Stimulated activated CD4-positive, alpha-beta T cell treated with anti-CD3 and anti-CD28 coated beads, Interleukin-4, amount 100 ng/mL, for 4 hours (primary cell): Measurements from ENCODE around the gene TAF3.
"Not testable (repeated sequence)": the region's sequence is repeated elsewhere in the genome, so short reads cannot be mapped to it uniquely, and the experiment has no call there.

Experiments
- DNase-seq, 2 experiments: peaks; one replicate each; pipeline ENCODE4 v3.0.0-alpha.2; 2020

The TAF3 gene

GRCh38 chr10:7972367-7972766, 154.1 kb downstream of the TAF3 start:
- DNase-seq, result no peak

DNA sequence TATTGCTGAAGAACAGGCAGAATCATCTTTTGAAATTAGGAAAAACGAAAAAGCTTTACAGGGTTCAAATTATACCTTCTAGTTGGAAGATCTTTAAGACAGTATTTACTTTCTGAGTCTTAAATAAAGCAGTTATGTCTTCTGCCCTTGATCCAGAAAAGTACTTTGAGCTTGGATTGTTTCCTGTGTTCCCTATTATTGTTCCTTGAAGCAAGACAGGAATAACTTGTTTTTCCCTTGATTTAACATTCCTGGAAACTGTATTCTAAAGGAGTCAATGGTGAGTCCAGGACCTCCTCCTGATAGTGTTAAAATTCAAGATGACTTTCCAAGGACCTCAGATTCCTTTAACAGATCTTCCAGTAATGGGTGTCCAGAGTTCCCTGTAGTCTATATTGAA, 161.9 kb downstream of the TAF3 start:
- DNase-seq, result no peak

DNA sequence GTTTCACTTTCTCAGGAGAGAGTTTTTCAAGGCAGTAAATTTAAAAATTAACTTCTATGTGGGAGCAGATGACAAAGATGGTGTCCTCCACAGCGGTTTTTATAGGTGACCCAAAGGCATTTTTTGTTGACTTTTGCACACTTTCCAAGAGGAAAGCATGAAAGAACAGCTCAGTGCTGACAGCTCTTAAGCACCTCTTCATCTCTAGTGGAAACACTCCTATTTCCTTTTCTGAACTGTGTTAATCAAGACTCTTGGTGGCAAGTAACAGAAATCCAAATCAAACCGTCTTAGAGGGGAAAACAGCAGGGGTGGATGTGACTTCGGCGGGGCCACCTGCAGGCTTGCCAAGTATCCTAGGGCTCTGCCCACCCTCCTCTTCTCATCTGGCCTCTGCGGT, 164.4 kb downstream of the TAF3 start:
- no peak for DNase-seq

DNA sequence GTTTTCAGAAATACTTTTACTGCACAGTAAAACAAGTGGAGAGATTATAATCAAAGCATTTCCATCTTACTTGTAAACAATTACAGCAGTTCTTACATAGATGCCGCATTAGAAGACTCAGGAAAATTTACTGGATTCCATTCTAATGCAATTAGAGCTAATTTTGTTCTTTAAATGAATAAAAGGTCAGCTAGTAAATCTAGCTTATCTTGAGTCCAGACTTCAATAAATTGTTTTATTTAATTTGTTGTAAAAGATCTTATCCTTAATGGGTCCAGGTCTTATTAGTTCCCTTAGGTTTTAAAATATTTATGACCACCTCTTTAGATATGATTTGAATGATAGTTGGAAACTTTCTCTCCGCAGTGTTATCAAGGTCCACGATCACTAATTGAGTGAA, 166.0 kb downstream of the TAF3 start:
- no peak for DNase-seq

GRCh38 chr10:7984896-7985295, 166.6 kb downstream of the TAF3 start:
- DNase-seq, result no peak

- DNase-seq, result no peak
Measured at GRCh38 chr10:7986851-7987250, 168.5 kb downstream of the TAF3 start.

GRCh38 chr10:7988989-7989388, 170.7 kb downstream of the TAF3 start:
- DNase-seq, result no peak

DNA sequence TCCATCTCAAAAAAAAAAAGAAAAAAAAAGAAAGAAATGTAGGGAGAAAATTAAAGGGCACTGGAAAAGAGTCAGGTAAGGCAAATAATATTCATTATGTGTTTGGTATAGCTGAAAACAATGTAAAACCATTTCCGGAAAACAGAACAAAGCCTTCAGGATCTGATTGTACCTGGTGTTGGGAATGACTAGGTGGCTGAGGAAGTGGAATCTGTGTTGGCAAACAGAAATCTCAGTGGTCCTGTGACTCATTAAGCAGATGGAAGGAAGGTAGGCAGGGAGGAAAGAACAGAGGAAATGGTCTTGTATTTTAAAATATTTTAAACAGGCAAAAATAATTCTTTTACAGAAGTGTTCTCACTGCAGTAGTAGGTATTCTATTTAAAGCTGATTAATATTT, 180.5 kb downstream of the TAF3 start:
- no peak for DNase-seq

GRCh38 chr10:8004469-8005000, 186.2 kb downstream of the TAF3 start:
- DNase-seq, result no peak

DNA sequence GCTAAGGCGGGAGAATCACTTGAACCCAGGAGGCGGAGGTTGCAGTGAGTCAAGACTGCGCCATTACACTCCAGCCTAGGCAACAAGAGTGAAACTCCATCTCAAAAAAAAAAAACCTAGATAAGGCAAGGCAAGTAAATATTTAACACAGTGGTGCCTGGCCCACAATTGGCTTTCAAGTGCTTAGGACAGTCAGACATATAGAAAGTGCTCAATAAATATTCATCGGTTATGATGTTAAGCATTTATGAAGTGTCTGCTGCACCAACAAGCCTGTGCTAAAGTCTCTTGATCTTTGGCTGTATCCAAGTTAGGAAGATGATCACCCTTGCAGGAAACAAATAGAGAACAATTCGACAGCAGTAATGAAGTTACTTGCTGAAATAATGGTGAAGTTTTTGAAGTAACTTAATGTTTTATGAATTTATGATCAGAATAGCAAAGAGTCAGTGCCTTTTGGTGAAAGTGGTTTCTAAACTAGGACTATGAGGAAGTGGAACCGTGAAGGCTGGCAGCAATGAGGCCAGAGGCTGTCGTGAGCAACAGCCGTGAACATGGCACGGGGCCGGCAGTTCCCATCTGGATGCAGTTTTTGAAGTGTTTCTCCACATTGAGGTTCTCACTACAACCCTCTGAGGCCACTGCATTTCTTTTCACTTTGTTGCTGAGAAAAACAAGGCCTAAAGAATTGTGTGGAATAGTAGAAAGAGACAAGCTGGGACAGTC, 188.1 kb downstream of the TAF3 start:
- DNase-seq, result no peak

DNA sequence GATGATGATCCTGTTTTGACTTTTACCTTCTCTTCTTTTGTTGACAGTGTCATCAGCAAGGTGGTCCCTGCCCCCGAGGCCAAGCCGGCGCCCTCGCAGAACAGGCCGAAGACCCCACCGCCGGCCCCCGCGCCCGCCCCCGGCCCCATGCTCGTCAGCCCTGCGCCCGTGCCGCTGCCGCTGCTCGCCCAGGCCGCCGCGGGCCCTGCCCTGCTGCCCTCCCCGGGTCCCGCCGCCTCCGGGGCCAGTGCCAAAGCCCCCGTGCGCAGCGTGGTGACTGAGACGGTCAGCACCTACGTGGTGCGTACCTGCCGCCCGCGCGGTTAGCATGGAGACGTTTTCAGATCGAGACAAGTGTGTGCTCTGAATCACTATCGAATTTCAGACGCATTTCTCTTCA, 190.7 kb downstream of the TAF3 start:
- DNase-seq, result no peak

- DNase-seq, result no peak
Measured at GRCh38 chr10:8013006-8013405, 194.7 kb downstream of the TAF3 start.

DNA sequence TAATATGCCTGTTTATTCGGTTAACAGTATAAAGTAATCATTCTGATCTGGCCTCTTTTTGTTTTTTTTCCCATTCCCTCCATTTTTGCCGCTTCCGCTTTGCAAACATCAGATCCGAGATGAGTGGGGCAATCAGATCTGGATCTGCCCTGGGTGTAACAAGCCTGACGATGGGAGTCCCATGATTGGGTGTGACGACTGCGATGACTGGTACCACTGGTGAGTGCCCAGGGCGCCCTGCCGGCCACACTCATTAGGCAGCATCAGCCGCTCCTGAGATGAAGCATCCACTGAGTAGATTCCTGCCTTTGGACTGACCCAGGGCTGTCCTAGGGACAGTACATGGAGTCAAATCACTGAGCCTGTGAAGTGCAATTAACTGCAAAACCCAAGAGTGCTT, 195.3 kb downstream of the TAF3 start:
- no peak for DNase-seq

- DNase-seq, result no peak
Measured at GRCh38 chr10:8014649-8015048, 196.3 kb downstream of the TAF3 start.

DNA sequence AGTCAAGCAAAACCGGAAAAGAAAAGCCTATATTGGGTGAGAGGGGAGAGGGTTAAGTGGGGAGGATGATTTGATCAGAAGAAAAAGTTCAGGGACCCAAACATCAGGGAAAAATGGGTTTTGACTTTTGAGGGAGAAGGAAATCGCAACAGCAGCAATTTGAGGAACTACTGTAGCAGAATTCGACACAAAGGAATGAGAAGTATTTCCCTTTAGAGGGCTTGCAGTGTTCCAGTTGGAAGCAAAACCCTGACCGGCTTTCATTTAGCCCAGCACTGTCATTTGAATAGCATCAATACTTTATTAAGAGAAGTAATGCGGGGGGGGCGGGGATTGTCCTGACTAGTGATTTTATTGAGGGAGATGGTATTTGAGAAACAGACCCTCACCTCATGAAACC, 199.0 kb downstream of the TAF3 start:
- DNase-seq, result no peak

DNA sequence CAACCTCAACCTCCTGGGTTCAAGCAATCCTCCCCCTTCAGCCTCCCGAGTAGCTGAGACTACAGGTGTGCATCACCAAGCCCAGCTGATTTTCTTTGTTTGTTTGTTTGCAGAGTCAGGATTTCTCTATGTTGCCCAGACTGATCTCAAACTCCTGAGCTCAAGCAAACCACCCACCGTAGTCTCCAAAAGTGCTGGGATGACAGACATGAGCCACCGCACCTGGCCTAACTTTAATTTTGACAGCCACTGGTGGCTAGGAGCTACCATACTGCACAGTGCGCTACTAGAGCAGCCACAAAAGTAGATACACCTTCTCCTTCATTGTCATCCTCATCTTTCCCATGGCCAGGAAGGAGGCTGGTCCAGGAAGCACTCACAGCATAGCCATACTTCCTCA, 205.0 kb downstream of the TAF3 start:
- DNase-seq, result no peak

DNA sequence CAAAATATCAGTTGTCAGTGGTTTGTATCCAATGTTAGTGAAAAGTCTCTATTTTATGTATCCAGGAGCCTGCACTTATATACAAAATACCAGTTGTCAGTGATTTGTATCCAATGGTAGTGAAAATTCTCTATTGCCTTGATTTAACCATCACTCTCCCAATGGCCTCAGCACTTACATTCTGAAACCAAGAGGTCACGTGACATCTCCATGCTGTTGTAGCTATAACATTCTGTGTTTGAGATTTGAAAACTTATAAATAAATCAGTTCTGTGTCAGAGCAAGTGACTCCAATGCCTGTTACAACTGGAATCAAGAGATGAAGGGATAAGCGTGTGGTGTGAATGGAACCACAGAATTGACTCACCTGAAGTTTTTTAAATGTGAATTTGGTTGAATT, 205.5 kb downstream of the TAF3 start:
- DNase-seq, result no peak

DNA sequence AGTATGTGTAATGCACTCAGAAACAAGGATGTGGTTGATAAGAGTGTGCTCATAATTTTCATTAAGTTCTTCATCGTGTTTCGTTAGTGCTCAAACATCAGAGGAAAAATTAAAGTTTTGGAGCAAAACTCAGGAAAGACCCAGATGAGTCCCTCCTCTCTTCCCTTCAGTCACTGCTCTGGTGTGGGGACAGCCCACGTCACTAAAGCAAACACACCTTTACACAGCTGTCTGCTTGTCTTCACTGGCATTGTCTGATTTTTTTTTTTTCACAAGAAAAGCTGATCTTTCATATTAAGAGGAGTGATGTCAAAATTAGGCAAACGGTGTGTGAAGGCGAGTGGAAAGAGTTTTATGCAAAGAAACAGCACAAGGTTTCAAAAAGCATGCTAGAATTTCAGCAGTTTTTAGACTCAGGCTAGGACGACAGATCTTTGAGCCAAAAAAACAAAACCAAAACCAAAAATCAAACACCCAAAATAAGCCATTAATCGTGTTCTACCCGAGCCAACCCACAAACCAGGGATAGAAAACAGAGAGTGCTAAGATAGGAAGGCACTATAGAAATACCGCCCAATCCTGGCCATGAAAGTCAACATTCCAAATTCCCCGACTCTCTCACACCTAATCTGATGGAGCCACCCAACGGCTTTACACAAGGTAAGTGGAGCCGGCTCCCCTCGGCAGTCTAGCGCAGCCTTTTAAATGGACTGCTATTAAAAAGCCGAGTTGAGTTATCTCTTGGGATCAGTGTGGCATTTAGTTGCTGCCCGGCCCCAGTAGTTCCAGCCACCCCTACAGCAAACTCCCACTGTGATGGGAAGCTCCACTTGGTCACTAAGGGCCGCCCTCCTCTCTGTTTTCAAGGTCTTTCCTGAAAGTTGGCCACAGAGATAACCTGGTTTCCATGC, 208.3 kb downstream of the TAF3 start:
- no peak for DNase-seq

GRCh38 chr10:8031211-8031610, 212.9 kb downstream of the TAF3 start:
- DNase-seq, result not testable (repeated sequence)

DNA sequence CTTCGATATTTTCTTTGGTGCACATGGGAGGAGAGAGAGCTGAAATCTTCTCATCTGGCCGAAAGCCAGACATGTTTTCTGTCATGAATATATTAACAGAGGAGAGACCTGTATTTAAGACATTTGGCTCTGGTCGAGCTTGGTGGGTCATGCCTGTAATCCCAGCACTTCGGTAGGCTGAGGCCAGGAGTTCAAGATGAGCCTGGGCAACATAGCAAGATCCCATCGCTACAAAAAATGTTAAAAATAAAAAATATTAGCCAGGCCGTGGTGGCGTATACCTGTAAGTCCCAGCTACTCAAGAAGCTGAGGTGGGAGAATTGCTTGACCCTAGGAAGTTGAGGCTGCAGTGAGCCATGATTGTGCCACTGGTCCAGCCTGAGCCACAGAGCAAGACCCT, 214.3 kb downstream of the TAF3 start:
- DNase-seq, result no peak

- no peak for DNase-seq
Measured at GRCh38 chr10:8033812-8034465, 215.6 kb downstream of the TAF3 start.

GRCh38 chr10:8034466-8035005, 216.2 kb downstream of the TAF3 start:
- no peak for DNase-seq

- DNase-seq, result no peak
Measured at GRCh38 chr10:8035006-8035640, 216.8 kb downstream of the TAF3 start.
